ENCODE data around the gene MCF2L2.
"Not testable (repeated sequence)": the region's sequence is repeated elsewhere in the genome, so short reads cannot be mapped to it uniquely, and the experiment has no call there.

Gene MCF2L2

DNA sequence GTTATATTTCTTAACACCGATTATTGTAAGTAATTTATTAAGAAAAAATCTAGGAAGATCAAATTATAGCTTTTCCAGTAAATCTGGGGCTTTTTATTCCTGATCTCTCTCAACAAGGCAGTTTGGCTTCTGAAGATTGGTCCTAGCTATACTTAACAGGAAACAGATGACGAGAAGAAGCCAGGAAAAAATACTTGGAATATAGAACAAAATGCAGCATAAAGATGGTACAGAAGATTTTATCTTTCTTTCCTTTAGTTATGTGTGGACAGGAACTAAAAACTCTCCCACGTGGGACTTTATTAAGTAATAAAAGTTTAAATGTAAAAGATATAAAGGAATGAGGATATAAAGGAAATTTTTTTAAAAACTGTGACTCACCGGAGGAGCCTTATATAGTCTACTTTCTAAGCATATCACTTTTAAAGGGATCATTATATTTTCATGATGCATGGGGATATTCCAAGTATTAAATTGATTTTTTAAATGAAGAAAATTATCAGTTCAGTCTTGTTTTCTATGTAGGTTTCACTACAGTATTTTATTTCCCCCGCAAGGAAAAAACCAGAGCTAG is 167.2 kb downstream of the MCF2L2 start:
- DNase-seq, result no peak

DNA sequence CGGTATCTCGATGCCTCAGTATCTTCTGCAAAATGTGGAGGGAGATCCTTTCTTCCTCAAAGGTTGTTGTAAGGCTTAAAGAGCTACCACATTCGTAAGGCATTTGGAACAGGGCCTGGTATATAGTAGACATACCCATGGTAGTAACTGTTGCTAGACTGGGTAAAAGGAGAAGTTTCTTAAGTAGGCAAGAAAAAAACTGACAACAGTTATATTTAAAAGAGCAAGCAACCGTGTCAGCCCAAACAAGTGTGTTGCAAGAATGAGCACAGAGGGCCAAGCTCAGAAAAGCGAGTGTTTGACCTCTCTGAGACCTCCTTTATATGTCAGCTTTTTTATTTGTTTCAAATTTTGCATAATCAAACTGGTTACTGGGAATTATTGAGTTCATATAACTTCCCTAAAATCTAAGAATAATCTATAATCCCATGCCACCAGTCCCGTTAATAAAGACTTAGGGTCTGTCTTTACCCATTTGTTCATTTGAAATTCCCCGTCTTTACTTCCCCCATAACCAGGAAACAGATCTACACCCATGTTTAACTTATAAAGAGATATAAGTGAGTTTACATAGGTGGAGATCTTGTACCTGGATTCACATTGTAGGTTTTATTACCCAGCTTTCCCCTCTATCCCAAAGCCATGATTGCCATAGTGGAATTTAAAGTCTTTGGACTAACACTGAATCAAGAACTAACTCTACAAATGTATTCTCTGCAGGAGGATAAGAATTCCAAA is 168.1 kb downstream of the MCF2L2 start:
- DNase-seq, result no peak

DNA sequence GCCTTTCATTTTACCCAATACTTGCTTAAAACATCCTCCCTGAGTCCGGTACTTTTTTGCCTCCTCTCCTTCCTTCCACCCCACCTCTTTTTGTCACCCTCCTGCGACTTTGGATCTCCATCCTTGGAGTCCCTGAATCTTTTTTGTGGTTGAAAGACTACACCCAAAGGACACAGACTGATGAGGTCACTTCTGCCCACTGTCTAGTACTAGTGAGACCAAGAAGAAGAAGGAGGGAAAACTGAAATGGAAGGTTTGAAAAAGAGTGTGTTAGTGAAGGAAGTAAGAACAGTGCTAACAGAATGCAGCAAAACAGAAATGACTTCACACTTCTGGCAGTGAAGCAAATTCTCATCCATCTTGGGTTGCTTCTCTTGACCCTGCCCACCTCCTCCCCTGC is 168.8 kb downstream of the MCF2L2 start:
- DNase-seq, result no peak

DNA sequence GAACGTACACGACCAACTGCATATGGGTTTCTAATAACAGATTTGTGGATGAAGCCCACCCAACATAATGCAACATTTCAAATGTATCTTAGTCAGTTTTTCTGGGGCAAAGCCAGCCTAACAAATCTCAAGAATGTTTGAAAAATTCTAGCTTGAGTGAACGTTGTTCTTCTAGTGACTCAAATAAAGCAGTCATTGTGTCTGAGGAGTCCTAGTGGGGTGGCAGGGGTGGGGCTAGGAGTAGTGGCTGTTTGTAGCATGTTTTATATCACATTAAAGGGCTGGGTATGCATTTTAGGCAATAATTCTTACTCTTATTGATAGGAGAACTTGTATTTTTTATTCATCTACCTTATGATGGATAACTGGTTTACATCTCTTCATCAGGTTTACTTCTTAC is 169.3 kb downstream of the MCF2L2 start:
- no peak for DNase-seq

DNA sequence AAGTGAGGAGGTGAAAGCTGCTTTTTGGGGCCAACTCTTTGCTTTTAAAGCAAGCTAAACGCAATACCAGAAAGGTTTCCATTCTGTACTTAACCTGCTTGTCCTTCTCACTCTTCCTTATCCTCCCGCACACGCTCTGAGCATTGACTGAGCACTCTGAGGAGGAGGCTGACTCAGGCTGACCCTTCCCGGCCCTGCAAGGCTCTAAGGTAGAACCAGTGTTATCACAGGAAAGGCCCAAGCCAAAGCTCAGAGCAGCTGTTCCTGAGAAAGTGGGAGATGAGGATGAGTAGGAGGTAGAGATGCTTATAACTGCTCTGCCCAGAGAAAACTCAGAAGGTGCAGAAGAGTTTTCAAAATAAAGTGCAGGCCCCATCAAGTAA is 173.1 kb downstream of the MCF2L2 start:
- no peak for DNase-seq

DNA sequence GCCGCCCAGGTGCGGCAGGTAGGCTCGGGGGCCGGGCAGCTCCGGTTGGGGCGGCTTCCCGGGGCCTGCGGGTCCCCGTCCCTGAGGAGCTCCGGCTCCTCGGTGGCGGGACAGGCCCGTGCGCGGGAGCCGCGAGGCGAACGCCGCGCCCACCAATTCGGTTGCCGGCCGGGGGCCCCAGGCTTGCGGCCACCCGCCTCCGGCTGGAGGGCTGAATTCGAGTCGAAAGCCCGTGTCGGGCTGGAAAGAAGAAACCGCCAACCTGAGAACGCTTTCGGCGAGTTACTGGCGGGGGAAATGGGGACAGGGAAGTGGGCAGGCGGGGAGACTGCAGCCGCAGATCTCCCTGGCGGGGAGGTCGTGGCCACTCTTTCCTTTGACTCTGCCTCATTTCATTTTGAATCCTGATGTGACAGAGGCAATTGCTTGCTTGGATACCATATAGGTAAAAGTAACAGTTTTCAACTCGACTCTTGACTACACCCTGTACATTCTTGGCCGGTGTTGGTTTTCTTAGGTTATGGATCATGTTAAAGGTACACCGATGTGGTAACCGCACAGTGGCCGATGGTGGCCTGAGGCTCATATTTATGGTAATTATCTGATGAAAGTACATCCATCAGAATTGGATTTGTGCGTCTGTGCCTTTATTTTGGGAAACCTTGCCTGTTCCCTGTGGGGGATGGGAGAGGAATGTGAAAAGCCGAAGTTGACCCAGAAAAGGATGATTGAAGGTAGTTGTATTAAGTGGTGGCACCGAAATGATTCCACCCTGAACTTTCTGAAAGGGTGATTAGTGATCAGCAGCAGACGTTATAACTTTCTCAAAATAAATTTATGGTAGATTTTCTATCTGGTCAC is 173.7 kb downstream of the MCF2L2 start:
- DNase-seq, result peak; percentile 12

DNA sequence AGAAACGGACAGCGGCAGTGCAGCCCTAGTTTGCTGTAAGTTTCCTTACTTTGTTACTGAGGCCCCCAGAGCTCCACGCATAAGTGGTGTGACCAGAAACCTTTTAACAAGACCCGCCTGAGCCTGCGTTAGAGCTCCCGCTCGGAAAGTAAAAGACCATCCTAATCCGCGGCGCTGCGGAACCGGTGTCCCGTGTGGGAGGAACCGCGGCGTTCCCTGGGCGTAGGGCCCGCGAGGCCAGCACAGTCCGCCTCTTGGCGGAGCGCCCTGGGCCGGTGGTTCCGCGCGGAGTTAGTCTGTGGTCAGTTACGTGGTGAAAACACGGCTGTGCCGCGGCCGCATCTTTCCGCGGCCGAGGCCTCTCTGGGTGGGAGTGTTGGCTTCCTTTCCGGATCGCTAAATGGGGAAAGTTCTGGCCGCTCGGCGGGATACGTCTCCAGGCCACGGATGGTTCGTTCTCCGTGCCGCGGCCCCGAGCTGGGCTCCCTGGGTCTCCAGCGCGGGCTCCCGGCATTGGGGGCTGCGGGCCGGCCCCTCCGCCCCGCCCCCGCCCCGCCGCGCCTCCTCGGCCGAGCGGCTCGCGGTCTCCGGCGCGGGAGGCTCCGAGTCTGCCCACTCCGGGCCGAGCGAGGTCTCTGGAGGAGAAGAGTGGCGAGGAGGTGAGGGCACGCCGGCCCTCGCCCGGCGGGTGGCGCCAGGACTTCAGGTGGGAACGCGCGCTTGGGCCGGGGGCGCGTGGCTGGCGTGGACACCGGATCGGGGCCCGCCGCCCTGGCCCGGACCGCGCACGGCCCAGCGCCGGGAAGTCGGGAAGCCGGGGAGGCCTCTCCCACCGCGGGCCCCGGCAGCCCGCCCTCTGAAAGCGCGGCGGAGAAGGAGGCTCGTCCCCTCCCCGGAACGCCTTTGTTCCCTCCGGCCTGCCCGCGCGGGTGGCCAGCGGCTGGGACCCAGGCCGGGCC is 174.6 kb downstream of the MCF2L2 start:
- peak; percentile 36 for DNase-seq

DNA sequence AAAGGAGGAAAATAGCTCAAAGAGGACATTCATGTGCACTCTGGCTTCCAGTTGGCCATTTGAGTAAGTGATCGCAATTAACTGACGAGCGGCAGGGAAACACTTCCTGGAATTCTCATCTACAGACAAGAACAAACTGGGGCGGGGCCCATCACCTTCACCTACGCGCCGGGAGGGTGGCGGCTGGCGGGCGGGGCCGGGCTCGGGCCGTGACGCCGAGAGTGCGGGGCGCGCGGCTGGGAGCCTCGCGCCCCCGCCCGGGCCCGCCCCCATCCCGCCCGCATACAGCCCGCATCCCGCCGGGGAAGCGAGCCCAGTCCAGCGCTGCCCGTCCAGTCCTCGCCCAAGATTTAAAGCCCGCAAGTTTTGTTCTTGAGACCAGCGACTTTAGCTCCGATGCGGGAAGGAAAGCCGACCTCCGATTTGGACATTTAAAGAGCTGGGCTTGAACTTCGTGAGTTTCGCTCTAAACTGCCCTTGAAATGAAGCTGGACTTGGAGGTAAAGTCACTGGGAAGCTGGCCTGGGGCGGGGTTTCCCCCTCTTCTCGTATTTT is 175.4 kb downstream of the MCF2L2 start, which contains the start of gene B3GNT5:
TSS of gene B3GNT5 (plus strand) at position 281 of the 555 bp plus-strand sequence. CDS start 16,546 bp downstream, outside the sequence.
- DNase-seq, result peak; percentile 41

DNA sequence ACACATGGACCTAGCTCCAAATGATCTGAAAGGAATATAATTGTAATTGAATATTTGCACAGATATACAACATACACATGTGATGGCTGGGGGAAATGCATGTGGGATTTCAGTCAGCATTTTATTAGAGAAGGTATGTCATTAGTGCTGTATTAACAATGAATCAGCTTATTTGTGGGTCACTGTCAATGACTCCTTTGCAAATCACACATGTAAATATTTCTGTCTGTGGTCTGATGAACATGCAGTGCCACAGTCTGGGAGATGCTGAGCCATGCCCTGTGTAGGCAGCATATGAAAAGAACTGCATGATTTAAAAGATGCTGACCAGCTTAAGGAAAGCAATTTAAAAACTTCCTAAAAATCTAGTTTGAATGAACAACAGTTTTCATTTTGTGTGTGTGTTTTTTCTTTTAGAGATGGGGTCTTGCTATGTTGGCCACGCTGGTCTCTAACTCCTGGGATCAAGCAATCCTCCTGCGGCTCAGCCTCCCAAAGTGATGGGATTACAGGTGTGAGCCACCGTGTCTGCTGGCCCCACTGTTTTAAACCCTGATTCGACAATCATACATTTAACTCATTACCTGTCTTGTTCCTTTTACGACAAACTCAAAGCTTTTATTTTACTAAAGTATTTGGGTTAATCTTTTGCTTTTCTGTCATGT is 176.2 kb downstream of the MCF2L2 start:
- DNase-seq, result no peak

DNA sequence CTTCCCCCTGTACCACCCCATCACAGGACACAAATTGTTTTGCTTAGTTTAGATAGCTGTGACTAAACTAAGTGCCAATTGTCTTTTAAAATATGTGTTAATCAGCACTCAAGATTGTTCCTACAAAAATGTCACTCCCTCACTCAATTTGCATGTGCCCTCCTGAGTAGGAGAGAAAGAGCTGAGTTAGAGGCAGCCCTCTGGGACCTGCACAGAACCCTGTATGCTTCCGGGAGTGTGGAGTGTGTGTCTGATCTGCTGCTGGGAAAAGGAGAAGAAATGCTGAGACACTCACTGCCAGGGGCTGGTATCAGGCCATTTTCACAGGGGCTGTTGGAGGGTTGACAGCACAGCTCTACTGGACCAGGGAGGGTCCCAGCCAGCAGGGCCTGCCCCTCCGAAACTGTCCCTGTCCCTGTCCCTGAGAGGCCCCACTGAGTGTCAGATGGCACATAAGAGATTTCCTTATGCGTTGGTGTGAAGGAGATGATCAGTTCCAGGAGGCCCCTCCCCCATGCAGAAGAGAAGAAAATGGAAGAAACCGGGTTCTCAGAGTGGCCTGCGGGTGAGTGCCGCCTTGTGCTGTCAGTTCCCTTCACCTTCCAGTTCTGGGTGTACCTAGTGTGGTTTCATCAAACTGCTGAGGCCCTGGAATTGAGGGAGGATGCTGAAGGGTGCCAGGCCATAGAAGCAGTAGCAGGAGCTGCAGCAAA is 179.3 kb downstream of the MCF2L2 start:
- no peak for DNase-seq

DNA sequence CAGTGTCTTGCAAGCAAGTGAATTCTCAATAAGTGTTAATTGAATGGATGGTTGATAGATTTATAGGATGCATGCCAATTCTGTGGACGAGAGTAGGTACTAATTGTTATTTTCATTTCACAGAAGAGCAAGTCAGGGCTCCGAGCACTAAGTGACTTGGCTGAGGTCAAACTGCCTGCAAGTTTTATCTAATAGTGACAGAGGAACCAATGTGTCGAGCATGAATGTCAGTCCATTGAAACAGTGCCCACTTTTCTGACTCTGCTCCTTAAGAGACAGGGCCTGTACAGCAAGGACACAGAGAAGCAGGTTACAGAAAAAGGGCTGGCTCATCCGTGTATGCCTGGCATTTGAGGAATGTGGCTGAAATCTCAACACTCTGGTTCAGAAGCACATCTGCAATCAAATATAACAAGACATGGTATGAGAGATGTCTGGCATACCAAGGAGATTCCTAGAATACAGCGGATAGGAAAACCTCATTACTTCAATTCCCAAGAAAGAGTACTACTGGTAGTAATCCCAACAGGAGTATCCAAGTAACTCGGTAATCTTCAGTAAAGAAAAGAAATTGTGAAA is 181.3 kb downstream of the MCF2L2 start:
- DNase-seq, result no peak

DNA sequence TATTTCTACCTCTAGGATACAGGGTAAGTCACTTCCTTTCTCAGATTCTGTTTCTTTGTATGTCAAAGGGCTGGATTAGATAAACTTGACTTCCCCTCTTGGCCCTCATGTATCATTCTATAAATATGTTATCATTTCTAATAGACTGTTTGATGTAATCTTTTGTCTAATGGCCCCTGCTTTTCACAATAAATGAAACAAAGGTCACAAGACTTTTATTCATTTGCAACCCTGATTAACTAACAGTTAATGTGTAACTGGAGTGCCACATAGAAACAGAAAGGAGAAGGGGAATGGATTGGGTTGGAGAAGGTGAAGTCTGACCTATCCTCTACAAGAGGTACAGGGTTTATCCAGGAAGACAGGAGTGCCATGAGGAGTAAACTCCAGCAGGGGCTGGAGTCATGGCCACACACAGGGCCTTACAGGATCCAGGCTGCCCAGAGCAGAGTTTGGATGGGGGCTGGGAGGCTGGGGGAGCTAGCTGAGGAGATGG is 183.4 kb downstream of the MCF2L2 start:
- DNase-seq, result no peak

DNA sequence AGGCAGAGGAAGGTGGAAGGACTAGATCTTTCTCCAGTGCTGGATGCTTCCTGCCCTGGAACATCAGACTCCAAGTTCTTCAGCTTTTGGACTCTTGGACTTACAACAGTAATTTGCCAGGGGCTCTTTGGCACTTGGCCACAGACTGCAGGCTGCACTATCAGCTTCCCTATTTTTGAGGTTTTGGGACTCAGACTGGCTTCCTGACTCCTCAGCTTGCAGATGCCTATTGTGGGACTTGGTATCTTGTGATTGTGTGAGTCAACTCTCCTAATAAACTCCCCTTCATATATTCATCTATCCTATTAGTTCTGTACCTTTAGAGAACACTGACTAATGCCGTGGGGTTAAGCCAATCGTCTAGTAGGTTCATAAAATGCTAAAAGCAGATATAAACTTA is 184.2 kb downstream of the MCF2L2 start:
- DNase-seq, result no peak

DNA sequence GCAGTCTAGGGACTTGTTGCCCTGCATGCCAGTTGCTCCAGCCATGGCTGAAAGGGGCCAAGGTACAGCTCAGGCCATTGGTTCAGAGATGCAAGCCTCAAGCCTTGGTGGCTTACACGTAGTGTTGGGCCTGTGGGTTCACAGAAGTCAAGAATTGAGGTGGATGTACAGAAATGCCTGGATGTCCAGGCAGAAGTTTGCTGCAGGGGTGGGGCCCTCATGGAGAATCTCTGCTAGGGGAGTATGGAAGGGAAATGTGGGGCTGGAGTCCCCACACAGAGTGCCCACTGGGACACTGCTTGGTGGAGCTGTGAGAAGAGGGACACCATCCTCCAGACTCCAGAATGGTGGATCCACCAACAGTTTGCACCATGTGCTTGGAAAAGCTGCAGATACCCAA is 186.0 kb downstream of the MCF2L2 start:
- no peak for DNase-seq

DNA sequence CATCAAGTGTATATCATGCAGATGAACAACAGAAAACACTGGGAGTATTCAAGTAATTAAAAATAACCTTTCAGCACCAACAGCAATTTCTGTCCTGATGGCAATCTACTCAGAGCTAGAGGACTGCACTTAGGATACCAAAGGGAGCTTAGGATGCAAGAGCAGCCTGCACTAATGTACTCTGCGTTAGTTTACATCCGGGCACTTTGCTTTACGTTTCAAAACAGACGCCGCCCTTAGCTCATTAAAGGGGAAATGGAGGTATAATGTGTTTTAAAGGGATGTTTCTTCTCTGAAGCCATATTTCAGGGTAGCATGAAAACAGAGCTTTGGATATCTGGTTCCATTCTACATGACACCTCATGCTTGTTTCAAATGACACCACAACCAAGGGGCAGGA is 189.4 kb downstream of the MCF2L2 start:
- no peak for DNase-seq

DNA sequence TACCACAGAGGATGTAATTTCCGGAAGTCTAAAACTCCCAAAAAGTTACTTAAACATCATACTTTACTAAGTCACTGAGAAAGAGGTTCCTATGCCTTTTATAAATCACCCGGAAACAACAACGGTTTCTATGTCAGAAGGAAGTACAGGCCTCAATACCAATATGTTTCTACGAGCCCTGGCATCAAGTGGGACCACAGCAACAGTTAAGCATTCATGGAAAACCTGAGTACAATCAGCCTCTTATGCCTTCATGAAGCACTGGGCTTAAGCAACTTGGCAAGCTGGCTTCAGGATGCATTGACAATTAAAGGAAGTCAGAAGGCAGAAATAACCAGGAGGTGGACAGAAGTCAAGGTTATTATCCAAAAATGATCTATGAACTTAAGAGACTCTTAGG is 194.5 kb downstream of the MCF2L2 start:
- DNase-seq, result no peak

DNA sequence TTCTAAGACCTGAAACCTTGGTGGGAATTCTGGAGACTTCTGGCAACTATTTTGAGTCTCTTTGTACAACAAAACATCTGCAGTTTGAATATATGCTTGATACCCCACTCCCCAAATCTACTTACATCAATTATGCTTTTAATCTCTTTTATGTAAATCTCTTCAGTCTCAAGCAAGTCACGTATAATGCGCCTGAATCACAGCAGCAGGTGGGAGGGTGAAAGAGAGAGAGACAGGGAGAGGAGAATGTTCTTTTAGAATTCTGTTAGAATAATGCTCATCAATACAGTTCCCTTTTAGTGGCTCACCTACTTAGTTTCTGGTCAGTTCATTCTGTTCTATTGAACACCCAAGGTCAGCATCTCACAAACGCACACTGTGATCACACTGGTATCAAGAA is 197.6 kb downstream of the MCF2L2 start:
- DNase-seq, result no peak

DNA sequence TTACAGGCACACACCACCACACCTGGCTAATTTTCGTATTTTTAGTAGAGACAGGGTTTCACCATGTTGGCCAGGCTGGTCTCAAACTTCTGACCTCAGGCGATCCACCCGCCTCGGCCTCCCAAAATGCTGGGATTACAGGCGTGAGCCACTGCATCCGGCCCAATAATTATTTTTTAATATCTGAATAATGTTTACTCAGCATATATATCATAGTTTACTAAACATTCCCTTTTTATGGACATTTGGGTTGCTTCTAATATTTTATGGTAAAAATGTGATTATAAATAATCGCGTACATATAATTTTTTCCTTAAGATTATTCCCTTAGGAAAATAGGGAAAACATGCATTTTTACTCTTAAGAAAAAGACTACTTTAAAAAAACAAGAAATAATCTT is 198.2 kb downstream of the MCF2L2 start:
- DNase-seq, result not testable (repeated sequence)

DNA sequence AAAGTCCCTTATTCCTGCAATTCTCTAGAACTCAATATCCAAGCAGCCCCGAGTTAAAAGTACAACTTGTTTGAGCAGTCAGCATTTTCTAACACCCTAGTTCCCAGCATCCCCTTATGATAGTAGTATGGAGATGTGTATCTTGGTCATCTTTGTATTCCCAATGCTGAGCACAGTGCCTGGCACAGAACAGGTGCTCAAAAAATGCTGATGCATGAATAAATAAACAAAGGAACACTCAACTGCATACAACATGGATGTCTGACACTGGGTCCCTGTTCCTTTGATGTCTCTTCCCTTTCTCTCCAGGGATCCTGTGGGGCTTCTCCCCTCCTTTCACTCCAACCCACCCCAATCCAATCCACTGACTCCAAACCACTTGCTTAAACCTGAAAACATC is 199.2 kb downstream of the MCF2L2 start:
- no peak for DNase-seq

DNA sequence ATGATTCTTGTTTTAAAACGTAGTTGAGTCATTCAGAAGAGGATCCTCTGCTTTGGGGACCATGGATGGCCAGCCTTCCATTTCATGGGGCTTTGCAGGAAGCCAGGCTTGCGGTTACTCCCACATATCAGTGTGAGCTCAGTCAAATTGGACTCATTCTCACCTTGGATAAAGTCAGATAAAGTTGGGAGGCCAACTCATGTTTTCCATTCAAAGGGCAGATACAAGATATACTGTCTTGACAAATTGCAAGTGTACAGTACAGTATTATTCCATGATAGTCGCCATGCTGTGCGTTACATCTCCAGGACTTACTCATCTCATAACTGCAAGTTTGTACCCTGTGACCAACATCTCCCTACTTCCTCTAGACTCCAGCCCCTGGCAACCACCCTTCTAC is 200.8 kb downstream of the MCF2L2 start:
- no peak for DNase-seq

Measured in activated naive CD4-positive, alpha-beta T cell treated with Interleukin-2 at 50 U/mL for 16 hours (primary cell).